GM18499 (cell line): ENCODE measurements around the gene SCNN1B.
"Not testable (repeated sequence)": the region's sequence is repeated elsewhere in the genome, so short reads cannot be mapped to it uniquely, and the experiment has no call there.

Source experiments
- ATAC-seq: cut with Tn5 transposase; IDR thresholded peaks from one replicate; pipeline ENCODE4 v1.9.1; 2021; ENCODE audit warnings: moderate number of reproducible peaks; ENCODE audit not compliant: insufficient read depth, unreplicated experiment

SCNN1B gene

DNA sequence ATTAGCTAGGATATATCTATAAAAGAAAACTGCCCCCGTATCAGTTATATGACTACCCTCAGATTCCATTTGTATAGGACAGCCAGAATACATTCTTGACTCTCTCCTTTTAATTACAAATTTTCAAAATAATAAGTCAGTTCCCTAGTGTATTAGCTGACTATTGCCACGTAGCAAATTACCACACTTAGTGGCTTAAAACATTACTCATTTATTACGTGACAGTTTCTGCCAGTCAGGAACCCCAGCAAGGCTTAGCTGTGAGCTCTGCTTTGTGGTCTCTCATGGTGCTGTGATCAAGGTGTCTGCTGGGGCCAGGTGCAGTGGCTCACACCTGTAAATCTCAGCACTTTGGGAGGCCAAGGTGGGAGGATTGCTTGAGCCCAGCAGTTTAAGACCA, 13.9 kb upstream of the SCNN1B start:
- ATAC-seq = no peak

DNA sequence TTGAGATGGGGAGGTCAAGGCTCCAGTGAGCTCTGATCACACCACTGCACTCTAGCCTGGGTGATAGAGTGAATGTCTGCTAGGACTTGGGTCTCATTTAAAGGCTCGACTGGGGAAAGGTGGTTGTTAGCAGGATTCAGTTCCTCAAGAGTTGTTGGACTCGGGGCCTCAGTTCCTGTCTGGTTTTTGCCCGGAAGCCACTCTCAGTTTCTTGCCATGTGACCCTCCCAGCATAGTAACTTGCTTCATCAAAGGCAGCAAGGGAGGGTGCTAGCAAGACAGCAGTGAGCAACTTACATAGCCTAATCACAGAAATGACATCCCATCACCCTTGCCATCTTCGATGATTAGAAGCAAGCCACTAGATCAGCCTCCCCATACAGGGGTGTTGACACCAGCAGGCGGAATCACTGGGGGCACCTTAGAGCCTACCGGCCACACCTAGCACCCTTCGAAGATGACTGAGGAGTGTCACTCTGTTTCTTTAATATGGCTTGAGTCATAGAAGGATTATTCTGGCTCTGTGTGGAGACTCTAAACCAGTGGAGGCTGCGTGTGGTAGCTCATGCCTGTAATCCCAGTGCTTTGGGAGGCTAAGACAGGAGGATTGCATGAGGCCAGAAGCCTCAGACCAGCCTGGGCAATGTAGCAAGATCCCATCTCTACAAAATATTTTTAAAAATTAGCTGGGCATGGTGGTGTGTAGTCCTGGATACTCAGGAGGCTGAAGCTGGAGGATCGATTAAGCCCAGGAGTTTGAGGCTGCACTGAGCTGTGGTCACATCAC, 13.2 kb upstream of the SCNN1B start:
- ATAC-seq = no peak

DNA sequence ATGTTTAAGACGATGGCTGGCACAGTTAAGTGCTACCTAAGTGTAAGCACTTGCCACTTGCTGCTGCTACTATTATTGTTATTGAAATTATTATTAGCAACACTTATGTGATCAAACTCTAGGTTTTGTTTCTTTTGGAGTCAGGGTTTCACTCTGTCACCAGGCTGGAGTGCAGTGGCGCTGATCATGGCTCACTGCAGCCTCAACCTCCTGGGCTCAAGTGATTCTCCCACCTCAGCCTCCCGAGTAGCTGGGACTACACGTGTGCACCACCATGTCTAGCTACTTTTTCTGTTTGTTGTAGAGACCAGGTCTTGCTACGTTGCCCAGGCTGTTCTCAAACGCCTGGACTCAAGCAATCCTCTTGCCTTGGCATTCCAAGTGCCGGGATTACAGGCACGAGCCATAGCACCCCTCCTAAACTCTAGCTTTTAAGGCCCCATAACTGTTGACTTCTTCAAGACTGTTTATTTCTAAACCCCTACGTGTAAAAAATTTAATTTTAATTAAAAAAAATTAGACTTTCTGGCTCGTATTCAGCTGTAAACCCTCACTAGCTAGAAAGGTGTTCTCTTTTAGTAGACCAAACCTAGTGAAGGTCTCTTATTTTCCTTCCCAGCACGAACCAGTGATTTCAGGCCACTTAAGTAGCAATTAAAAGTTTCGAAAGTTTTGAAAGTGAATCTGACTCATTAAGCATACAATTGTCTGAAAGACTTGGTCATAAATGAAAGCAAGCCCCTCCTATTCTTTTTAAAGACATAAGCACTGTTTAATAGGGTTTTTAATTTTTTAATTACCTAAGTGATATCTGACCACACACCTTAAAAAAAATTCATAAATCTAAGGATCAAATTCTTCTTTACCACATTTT, 11.7 kb upstream of the SCNN1B start:
- no peak for ATAC-seq

DNA sequence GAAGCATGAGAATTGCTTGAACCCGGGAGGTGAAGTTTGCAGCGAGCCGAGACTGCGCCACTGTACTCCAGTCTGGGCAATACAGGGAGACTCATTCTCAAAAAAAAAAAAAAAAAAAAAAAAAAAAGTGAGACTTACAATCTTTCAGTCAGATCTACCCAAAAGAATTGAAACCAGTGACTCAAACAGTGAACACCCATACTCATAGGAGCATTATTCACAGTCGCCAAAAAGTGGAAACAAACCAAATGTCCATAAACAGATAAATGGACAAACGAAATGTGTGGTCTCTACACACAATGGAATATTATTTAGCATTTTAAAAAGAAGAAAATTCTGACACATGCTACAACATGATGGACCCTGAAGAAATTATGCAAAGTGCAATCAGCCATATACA, 9.1 kb upstream of the SCNN1B start:
- ATAC-seq = no peak

DNA sequence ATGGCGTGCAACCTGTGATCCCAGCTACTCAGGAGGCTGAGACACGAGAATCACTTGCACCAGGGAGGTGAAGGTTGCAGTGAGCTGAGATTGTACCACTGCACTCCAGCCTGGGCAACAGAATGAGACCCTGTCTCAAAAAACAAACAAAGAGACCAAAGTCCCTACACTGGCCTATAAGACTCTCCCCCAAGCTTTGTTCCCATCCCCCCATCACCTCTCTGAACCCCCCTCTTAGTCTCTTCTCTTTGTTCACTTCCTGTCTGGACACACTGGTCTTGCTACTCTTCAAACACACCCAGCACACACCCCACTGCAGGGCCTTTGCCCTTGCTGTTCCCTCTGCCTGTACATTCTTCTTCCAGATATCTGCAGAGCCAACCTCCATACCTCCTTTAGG, 7.8 kb upstream of the SCNN1B start:
- no peak for ATAC-seq

DNA sequence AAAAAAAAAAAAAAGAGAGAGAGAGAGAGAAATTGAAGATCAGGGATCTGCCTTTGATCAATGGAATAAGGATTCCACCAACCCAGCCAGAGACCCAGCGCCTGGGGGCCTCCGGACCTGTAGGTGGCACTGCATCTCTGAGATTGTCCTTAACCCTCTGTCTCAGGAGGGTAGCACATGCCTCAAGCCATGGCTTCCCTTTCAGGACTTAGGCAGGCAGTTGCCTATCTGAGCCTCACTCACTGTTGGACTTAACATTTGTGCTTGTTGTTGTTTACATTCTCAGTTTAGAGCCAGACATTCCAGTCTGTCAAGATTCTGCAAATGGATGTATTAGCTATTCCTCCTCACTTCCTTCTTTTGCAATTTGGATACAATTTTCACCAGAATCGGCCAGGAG, 5.1 kb upstream of the SCNN1B start:
- ATAC-seq = no peak

DNA sequence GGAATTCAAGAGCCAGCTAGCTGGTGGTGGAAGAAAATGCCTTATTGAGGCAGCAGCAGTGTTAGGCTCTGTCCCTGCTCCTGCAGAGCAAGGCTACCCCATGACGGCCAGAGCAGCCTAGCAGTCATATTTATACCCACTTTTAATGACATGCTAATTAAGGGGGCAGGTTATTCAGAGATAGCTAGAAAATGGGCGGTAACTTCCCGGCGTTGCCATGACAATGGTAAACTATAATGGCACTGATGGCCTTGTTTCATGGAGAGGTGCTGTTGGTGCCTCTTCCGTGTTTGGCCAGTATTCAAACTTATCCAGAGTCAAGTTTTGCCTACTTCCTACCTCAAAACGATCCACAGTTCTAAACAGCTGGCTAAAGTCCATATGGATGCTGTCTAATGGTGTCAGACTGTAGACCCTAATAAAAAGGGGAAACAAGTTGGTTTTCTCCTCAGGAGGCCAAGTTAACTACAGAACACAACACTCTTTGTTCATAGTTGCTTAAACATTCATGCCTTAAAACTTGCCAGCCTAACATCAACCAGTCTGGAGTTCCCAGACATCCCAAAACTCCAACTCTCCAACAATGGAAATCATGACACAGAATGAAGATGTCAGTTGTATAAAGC, 3.7 kb upstream of the SCNN1B start:
- ATAC-seq = no peak

DNA sequence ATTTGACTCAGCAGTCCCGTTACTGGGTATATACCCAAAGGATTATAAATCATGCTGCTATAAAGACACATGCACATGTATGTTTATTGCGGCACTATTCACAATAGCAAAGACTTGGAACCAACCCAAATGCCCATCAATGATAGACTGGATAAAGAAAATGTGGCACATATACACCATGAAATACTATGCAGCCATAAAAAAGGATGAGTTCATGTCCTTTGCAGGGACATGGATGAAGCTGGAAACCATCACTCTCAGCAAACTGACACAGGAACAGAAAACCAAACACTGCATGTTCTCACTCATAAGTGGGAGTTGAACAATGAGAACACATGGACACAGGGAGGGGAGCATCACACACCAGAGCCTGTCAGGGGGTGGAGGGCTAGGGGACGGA, 2.3 kb upstream of the SCNN1B start:
- not testable (repeated sequence) for ATAC-seq

DNA sequence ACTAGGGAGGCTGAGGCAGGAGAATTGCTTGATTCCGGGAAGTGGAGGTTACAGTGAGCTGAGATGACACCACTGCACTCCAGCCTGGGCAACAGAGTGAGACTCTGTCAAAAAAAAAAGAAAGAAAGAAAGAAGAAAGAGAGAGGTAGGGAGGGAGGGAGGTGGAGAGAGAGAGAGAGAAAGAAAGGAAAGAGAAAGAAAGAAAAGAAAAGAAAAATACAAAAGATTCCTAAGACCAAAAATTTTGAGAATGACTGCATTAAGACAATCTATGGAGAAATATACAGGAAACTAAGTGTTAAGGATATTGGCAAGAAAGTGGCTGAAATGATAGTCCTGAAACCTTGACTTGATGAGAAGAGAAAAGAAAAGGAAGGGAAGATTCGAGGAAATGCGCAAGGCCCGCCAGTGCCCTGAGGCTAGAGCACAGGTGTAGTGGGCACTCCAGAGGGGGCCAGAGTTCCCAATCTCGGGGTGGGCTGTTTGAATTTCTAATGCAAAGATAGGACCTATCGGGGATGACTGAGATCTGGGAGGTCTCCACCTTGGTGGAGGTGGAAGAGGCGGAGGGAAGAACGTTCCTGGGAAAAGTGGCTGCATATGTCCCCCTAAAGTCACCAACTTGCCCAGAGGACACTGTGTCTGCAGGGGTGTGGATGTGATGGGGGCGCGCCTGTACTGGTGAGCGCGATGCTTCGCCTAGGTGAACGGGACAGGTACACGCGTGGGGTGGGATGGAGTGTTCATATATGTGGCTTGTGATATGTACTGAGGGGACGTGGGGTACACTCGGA, 654 bp upstream of the SCNN1B start:
- ATAC-seq = no peak

DNA sequence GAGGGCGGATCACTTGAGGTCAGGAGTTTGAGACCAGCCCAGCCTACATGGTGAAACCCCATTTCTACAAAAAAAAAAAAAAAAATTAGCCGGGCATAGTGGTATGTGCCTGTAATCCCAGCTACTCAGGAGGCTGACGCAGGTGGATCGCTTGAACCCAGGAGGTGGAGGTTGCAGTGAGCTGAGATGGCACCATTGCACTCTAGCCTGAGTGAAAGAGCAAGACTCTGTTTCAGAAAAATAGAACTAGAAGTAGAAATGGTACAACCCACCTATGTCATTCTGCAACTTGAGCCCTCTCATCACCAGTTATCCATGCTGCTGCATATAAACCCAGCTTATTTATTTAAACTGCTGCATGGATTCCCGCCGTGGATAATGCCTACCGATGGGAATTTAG, 1.6 kb downstream of the SCNN1B start:
- no peak for ATAC-seq

DNA sequence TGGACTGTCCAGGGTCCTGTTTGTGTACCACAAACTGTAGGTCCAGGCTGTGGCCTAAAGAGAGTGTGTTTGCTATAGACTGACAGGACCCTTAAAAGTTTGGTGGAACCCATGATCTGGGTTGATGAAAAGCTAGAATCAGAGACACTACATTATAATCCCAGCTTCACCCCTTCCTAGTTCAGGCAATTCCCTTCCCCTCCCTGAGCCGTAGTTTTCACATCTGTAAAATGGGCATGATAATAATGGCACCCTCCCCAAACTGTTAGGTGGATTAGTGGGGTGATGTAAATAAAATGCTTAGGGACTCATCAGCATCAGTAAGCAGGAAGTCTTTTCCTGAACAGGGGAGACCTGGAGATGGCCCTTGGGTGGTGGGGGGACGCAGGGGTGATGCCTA, 2.5 kb downstream of the SCNN1B start:
- no peak for ATAC-seq

DNA sequence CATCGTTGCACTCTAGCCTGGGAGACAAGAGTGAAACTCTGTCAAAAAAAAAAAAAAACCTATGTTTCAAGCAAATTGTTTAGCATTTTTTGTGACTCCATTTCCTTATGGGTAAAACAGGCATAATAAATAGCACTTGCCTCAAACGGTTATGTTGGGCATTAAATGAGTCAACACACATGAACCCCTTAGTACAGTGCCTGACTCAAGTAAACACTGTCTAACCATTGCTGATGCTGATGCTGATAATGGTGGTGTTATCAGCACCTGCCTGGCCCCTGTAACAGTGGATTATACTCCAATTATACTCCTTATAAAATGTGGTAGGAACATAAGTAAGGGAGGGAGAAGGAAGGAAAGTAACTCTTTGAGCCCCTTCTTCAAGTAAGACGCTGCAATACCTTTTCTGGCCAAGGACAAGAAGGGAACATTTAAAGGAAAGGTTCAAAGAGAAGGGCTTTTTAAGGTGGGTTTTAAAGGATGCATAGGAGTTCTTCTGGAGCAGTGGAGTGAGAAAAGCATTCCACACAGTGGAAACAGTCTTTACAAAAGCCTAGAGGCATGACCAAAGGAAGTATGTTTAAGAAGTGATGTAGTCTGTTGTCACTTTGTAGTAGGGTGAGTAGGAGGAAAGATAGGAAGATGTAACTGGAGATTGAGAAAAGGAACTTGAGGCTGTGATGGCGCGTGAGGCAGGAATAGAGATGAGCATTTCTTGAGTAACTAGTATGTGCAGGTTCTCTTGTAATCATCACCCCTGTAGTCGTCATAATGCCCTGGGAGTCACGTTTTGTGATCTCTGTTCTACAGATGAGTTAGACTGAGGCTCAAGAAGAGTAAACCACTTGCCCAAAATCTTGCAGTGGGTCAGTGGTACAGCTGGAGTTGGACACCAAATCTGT, 4.3 kb downstream of the SCNN1B start:
- ATAC-seq = no peak

DNA sequence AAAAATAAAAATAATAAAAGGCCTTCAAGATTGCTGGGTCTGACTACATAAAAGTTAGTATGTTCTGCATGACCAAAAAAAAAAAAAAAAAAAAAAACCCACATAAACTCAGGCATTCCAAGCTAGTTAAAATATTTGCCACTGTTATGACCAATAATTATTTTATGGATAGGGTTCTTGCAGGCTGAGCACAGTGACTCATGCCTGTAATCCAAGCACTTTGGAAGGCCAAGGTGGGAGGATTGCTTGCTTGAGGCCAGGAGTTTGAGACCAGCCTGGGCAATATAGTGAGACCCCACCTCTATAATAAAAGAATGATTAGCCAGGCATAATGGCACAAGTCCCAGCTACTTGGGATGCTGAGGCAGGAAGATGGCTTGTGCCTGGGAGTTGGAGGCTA, 8.1 kb downstream of the SCNN1B start:
- no peak for ATAC-seq

DNA sequence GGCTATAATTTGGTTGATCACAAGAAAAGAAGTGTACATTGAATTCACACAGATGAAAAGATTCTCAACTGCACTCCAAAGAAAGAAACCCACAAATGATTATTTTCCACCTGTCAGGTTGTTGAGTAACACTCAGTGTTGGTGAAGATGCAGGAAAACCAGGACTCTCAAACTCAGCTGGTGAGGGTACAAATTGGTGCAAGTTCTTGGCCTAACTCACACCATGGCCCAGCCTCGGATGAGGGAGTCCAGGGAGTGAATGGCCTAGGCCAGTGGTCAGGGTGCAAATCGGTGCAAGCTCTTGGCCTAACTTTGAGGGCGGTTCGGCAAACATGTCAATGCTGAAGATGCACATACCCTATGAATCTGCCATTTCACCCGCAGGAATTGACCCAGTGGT, 8.6 kb downstream of the SCNN1B start:
- no peak for ATAC-seq

DNA sequence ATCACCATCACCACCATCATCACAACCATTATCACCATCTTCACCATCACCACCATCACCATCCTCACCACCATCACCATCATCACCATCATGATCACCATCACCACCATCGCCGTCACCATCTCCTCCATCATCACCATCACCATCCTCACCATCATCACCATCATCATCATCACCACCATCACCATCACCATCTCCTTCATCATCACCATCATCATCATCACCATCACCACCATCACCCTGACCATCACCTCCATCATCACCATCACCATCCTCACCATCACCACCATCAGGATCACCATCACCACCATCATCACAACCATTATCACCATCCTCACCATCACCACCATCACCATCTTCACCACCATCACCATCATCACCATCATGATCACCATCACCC, 14.1 kb downstream of the SCNN1B start:
- ATAC-seq = no peak

DNA sequence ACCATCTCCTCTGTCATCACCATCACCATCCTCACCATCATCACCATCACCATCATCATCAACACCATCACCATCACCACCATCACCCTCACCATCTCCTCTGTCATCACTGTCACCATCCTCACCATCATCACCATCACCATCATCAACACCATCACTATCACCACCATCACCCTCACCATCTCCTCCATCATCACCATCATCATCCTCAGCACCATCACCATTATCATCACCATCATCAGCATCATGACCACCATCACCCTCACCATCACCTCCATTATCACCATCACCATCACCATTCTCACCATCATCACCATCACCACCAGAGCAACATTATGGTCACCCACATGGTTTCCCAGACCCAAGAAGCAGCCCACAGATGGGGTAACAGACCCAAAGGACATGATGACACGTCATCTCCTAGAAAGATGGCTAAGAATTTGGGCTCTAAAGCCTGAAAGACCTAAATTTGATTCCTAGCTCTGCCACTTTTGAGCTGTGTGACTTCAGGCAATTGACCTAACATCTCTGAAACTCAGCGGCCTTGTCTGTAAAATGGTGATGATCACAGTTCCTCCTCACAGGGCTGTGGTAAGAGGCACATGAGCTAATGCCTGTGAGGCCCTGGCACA, 14.6 kb downstream of the SCNN1B start:
- ATAC-seq = no peak

DNA sequence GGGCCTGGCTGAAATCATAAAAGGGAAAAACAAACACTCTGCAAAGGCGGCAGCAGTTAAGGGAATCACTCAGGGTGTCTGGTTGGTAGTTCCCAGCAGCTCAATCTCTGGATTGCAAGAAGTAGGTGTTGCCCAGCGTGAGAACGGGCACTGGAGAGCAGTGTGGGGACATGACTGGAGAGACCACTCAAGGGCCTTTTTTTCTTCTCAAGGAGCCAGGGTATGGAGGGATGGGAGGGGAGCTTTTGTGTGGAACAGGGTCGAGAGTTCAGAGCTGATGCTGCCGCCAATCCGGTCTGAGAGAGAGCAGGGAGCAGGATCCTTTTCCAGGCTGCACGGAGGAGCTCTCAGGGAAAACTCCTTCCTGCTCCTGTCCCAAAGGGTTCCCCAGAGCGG, 15.2 kb downstream of the SCNN1B start:
- no peak for ATAC-seq

DNA sequence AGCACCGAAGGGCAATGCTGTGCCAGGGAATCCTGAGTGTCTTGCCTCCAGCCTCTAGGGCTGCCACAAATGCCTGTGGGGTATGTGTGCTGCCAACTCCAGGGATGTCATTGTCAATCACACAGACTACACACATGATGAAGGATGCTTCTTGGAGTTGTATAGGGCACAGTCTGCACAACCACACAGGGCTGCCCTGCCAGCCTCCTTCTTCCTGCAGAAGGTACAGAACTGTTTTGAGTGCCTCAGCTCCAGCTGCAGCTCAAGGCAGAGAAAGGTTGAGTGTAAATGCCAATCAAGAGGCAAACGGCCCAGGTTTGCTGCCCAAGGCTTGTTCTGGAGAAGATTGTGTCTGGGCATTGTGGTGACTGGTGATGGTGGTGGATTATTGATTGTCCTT, 15.6 kb downstream of the SCNN1B start:
- ATAC-seq = no peak

DNA sequence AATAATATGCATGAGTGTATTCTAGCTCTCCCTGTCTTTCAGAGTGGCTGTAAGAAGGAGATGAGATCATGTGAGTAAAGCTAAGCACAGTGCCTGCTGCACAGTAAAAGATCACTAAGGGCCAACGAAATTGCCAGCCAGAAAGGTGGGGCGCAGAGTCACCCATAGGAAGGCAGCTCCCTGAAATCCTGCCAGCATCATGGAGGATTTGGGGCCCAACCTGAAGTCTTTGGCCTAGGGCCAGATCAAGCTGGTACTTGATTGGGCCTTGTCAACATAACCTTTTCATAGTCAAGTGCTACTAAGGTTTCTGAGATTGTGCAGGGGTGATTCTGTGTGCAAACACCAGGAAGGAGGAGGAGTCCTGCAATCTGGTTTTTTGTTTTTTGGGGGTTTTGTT, 16.5 kb downstream of the SCNN1B start:
- ATAC-seq = no peak
